GM23248 (cell line): ENCODE data around the gene TMEM38B.

Source experiments
- EZH2 ChIP-seq: fragments of 200-600 bp; sonication (generic); IDR thresholded peaks from 2 replicates; pipeline ENCODE4 v1.6.1; 2018; ENCODE audit warnings: antibody characterized with exemption, mild to moderate bottlenecking; ENCODE audit not compliant: insufficient read depth, poor library complexity, severe bottlenecking
- EZH2phosphoT487 ChIP-seq: fragments of 200-600 bp; sonication (generic); IDR thresholded peaks from 2 replicates; pipeline ENCODE4 v1.6.1; 2018; ENCODE audit warnings: antibody characterized with exemption, moderate library complexity, mild to moderate bottlenecking, low read depth; ENCODE audit not compliant: insufficient read depth

- no peak for TF ChIP-seq EZH2
- no peak for TF ChIP-seq EZH2phosphoT487
These were observed 18.4 kb downstream of the TMEM38B start for GRCh38 chr9:105712773-105713172.
